ENCODE data around the gene DNAJC11. TPM values are rescaled to one million over a fixed set of nuclear protein-coding genes. Genes with fewer than 3 reads are reported as not detected.

Gene DNAJC11
- total RNA-seq, 1 experiment from 2014 or later = 102 TPM

DNA sequence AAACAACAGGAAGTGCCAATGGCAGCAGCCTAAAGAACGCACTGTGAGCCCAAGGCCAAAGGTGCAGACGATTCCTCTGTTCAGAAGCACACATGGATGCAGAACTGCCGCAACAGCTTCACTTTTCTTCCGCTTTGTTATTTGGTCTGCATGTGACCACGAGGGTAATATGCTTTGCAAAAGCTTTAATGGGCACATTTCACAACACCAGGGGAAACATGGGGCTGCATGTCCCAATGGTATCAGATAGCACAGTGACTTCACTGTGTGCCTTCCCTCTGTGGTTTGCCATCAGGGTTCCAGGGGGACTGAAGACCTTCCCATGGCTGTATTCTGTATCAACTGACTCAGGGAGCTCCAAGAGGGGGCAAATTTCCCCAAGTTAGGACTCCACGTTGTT lies 48.6 kb downstream of the DNAJC11 start:
- H3K9me3 Mint-ChIP-seq = no peaks in the 10 kb centered on the region
- TF ChIP-seq, protein P1, sequence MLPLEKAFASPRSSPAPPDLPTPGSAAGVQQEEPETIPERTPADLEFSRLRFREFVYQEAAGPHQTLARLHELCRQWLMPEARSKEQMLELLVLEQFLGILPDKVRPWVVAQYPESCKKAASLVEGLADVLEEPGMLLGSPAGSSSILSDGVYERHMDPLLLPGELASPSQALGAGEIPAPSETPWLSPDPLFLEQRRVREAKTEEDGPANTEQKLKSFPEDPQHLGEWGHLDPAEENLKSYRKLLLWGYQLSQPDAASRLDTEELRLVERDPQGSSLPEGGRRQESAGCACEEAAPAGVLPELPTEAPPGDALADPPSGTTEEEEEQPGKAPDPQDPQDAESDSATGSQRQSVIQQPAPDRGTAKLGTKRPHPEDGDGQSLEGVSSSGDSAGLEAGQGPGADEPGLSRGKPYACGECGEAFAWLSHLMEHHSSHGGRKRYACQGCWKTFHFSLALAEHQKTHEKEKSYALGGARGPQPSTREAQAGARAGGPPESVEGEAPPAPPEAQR (CRISPR knock-in tag; IDR thresholded peaks at IDR 0.05) = no peak
- TF ChIP-seq, protein P2, sequence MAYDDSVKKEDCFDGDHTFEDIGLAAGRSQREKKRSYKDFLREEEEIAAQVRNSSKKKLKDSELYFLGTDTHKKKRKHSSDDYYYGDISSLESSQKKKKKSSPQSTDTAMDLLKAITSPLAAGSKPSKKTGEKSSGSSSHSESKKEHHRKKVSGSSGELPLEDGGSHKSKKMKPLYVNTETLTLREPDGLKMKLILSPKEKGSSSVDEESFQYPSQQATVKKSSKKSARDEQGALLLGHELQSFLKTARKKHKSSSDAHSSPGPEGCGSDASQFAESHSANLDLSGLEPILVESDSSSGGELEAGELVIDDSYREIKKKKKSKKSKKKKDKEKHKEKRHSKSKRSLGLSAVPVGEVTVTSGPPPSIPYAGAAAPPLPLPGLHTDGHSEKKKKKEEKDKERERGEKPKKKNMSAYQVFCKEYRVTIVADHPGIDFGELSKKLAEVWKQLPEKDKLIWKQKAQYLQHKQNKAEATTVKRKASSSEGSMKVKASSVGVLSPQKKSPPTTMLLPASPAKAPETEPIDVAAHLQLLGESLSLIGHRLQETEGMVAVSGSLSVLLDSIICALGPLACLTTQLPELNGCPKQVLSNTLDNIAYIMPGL (CRISPR knock-in tag; IDR thresholded peaks at IDR 0.05) = no peak
- TF ChIP-seq NFE2L1 (CRISPR knock-in tag; IDR thresholded peaks at IDR 0.05) = no peak
- TF ChIP-seq, protein P3, sequence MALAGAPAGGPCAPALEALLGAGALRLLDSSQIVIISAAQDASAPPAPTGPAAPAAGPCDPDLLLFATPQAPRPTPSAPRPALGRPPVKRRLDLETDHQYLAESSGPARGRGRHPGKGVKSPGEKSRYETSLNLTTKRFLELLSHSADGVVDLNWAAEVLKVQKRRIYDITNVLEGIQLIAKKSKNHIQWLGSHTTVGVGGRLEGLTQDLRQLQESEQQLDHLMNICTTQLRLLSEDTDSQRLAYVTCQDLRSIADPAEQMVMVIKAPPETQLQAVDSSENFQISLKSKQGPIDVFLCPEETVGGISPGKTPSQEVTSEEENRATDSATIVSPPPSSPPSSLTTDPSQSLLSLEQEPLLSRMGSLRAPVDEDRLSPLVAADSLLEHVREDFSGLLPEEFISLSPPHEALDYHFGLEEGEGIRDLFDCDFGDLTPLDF (CRISPR knock-in tag; IDR thresholded peaks at IDR 0.05) = no peak
- TF ChIP-seq PRRX2 (CRISPR knock-in tag; IDR thresholded peaks at IDR 0.05) = no peak
- TF ChIP-seq FOXP1 (CRISPR knock-in tag; IDR thresholded peaks at IDR 0.05; ENCODE audit: borderline replicate concordance) = no peak
- no peak for TF ChIP-seq ZNF219 (CRISPR knock-in tag; IDR thresholded peaks at IDR 0.05; ENCODE audit: borderline replicate concordance)

DNA sequence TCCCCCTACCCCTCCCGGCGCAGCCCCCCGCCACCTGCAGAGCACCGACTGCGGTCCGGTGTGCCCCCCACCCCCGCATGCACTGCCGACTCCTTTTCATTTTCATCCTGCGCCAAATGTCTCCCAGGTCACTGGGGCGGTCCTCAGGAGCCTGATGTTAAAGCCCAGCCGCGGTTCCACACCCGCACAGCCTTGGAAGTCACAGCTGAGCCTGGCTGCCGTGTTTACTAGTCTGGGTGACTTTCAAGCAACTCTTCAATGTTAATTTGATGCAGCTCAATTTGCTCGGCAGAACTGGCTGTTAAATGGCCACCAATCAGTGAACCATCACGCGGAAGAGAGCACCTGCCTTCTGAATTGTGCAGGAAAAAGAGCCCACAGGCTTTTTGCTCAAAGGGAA lies 49.7 kb downstream of the DNAJC11 start:
- TF ChIP-seq FOXK1 (CRISPR knock-in tag; IDR thresholded peaks at IDR 0.05) (no peak), ZNF425 (CRISPR knock-in tag; conservative IDR thresholded peaks at IDR 0.05) (no peak), SMAD4 (CRISPR knock-in tag; IDR thresholded peaks at IDR 0.05) (no peak), PREB (CRISPR knock-in tag; IDR thresholded peaks at IDR 0.05; ENCODE audit: borderline replicate concordance) (no peak), CBFB (CRISPR knock-in tag; IDR thresholded peaks at IDR 0.05; ENCODE audit: low read depth) (no peak), NR1H2 (CRISPR knock-in tag; IDR thresholded peaks at IDR 0.05) (no peak), OVOL2 (CRISPR knock-in tag; IDR thresholded peaks at IDR 0.05; ENCODE audit: borderline replicate concordance) (no peak), CREM (CRISPR knock-in tag; IDR thresholded peaks at IDR 0.05) (no peak), ZNF219 (CRISPR knock-in tag; IDR thresholded peaks at IDR 0.05; ENCODE audit: borderline replicate concordance) (no peak)
- CTCF ChIA-PET = no interaction called here
- no peak for DNase-seq (ENCODE audit: low spot score)
- peak overlapping the region; percentile 57; the same call in 1 of the 2 replicates for H3K27ac Mint-ChIP-seq
- H3K27me3 Mint-ChIP-seq (ENCODE audit: low read depth) = no peaks in the 10 kb centered on the region
- H3K36me3 Mint-ChIP-seq = peaks cover 36% of the 10 kb centered on the region
- no peaks in the 10 kb centered on the region for H3K9me3 Mint-ChIP-seq
- H3K4me1 Mint-ChIP-seq = peaks cover 3% of the 10 kb centered on the region
- H3K4me3 Mint-ChIP-seq = no peak overlapping the region
- POLR2A ChIA-PET = no interaction called here
- ATAC-seq = no peak

More for the DNA sequence above, 48.6 kb downstream of the DNAJC11 start:
- peaks cover 38% of the 10 kb centered on the region for H3K36me3 Mint-ChIP-seq
- no peak for DNase-seq (ENCODE audit: low spot score)
- H3K27me3 Mint-ChIP-seq (ENCODE audit: low read depth) = no peaks in the 10 kb centered on the region
- ATAC-seq = no peak
- ChIA-PET CTCF (interaction anchor here (1.1 kb wide), 1 partner anchor 48 kb away, joined by 6 read pairs; the partner anchor contains the start of gene DNAJC11), POLR2A (no interaction called here)
- H3K4me3 Mint-ChIP-seq = no peak overlapping the region
- H3K27ac Mint-ChIP-seq = no peak overlapping the region
- no peaks in the 10 kb centered on the region; the same call in 1 of the 2 replicates for H3K4me1 Mint-ChIP-seq

Measured in WTC11 (cell line).